ENCODE measurements around the gene TMEM107. TPM values are rescaled to one million over a fixed set of nuclear protein-coding genes. Genes with fewer than 3 reads are reported as not detected.

The TMEM107 gene
- total RNA-seq, 2 experiments from 2014 or later = 24.0 to 34.4 TPM

DNA sequence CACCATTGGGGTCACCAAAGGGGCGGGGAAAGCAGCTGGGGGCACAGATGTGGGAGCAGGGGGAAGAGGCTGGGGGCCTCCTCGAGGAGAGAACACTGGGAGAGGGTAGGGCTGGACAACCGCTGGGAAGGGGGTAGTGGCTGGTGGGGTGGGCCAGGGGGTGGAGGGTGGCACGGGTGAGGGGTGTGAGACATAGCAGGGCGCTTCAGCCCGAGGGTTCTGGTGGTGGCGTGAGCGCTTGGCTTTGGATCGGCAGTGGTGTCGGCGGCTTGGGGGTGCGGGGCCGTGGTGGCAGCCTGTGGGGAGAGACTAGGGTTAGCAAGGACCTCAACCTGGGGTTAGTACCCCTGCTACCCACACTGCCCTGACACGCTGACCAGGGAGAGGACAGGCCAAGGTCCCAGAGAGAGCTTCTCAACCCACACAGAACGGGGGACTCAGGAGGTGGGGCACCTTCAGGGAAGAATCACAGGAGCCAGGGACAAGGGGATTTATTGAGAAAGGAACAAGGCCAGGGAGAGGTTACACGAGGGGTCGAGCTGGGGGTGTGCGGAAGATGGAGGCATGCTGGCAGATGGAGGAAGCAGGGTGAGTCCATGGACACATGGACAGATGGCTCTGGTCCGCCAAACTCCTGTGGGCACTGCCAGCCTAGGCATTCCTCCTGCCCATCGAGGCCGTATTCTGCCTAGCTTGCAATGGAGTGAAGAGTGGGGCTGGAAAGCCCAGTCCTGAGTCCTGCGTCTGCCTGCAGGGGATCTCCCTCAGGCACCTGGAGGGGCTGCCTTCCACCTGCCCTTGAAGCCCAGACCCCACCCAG lies 32.4 kb downstream of the TMEM107 start:
- no peak for ATAC-seq
- intact Hi-C loops (cut with DNase I, micrococcal nuclease) = no loop called here
- Mint-ChIP-seq H3K4me3 (no peak overlapping the region), H3K4me1 (no peaks in the 10 kb centered on the region), H3K27me3 (no peaks in the 10 kb centered on the region), H3K27ac (no peak overlapping the region), H3K36me3 (ENCODE audit: low read depth) (peaks cover 51% of the 10 kb centered on the region), H3K9me3 (ENCODE audit: low read depth) (no peaks in the 10 kb centered on the region)
- POLR2A ChIA-PET = no interaction called here
- DNase-seq = no peak
- CTCF ChIA-PET = interaction anchor here (0.7 to 1.1 kb wide), 2 partner anchors 34 to 40 kb away, joined by 3 read pairs; no protein-coding TSS in a partner anchor

DNA sequence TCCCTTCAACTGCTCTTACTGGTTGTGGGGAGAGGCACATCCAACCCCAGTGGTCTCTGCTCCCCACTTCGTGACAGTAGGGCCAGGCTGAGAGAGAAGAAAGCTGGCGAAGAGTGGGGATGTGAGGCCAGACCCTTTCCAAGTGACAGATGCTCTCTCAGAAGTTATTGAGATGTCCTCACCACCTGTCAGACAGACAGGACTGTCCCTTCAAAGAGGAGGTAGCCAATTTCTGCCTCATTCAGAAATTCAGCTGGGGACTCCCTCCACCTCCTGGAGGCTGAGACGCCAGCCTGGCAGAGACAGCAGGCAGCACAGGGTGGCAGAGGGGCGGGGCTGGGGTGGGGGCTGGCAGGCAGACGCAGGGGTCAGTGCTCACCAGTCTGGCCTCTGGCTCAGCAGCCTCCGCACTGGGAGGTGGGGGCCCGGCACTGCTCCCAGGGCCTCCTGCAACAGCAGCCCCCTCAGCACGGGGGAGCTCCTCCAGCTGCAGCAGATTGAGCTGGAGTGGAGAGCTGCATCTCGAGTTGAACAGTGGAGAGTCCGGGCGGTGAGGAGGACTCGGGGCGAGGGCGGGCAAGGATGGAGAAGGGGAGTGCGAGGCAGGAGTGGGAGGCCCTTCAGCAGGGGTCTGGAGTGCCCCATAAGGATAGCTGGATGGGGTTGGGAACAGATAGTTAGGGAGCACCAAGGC lies 33.1 kb downstream of the TMEM107 start:
- ATAC-seq (no peak), DNase-seq (no peak)
- no peaks in the 10 kb centered on the region for H3K9me3 Mint-ChIP-seq (ENCODE audit: low read depth)
- intact Hi-C loops (cut with DNase I, micrococcal nuclease) = no loop called here
- ChIA-PET CTCF (no interaction called here), POLR2A (no interaction called here)
- no peaks in the 10 kb centered on the region for H3K27me3 Mint-ChIP-seq
- H3K36me3 Mint-ChIP-seq (ENCODE audit: low read depth) = peaks cover 44% of the 10 kb centered on the region
- no peaks in the 10 kb centered on the region for H3K4me1 Mint-ChIP-seq
- no peak overlapping the region for H3K4me3 Mint-ChIP-seq
- no peak overlapping the region for H3K27ac Mint-ChIP-seq

DNA sequence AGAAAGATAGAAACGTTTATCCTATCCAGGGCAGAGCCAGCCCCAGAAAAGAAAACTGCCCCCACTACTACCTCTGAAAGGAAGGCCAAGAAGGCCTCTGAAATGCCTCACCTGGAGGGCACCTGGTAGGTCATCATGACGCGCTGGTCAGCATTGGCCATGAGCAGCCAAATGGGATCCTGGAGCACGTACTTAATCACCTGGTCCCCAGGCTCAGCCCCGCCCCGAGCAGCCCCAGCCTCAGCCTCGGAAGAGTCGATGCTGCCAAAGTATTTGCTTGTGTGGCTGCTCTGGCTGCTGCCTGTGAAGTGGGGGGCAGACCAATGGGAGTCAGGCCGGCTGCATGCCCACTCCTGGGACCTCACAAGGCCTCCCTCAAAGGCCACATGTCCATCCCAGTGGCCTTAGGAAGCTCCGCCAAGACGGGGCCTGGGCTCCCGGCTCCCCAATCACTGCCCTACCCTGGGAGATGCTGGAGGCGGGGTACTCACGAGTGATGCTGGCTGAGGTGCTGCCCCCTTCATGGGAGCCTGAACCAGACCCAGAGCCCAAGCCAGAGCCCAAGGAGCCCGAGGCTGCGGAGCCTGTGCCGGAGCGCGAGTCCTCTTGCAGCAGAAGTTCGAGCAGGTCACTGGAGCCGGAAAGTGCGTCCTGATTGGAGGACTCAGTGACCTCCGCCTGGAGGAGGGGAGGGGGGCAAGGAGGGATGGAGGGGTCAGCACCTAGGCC lies 33.9 kb downstream of the TMEM107 start:
- Mint-ChIP-seq H3K36me3 (ENCODE audit: low read depth) (peaks cover 40% of the 10 kb centered on the region), H3K4me1 (no peaks in the 10 kb centered on the region), H3K4me3 (no peak overlapping the region), H3K9me3 (ENCODE audit: low read depth) (no peaks in the 10 kb centered on the region), H3K27me3 (no peaks in the 10 kb centered on the region), H3K27ac (no peak overlapping the region)
- ChIA-PET POLR2A (interaction anchor here (1.9 to 2.1 kb wide), 2 partner anchors 14 to 31 kb away, joined by 5 to 8 read pairs; no protein-coding TSS in a partner anchor), CTCF (interaction anchor here (0.7 kb wide), 1 partner anchor 24 kb away, joined by 3 read pairs; the partner anchor contains the start of gene ALOXE3)
- ATAC-seq (no peak), DNase-seq (no peak)
- intact Hi-C loops (cut with DNase I, micrococcal nuclease) = no loop called here

DNA sequence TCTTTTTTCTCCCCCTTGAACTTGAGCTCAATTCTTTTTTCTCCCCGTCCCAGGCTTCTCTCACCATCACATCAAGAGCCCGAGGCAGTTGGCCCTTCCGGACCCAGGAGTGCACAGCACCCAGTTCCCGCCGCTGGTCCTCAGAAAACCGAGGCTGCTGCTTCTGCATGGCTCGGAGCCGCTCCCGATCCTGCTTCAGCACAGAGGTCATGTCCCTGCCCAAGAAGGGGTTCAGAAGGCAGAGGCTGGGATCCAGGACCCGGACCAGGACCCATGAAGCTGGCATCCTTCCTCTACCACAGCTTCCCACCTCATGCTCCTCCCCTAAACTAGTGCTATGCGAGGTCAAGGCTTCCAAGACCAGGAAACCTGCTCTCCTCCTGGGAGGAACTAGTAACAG lies 34.4 kb downstream of the TMEM107 start:
- no peak overlapping the region for H3K4me3 Mint-ChIP-seq
- H3K27me3 Mint-ChIP-seq = no peaks in the 10 kb centered on the region
- intact Hi-C loops (cut with DNase I, micrococcal nuclease) = no loop called here
- ChIA-PET POLR2A (interaction anchor here (1.1 to 2.1 kb wide), 3 partner anchors 12 to 32 kb away, joined by 4 to 8 read pairs (median 5); no protein-coding TSS in a partner anchor), CTCF (interaction anchor here (0.6 to 0.7 kb wide), 2 partner anchors 23 to 548 kb away, joined by 3 read pairs; partner anchors contain the start of gene ALOXE3)
- no peaks in the 10 kb centered on the region for H3K4me1 Mint-ChIP-seq
- H3K27ac Mint-ChIP-seq = no peak overlapping the region
- ATAC-seq (no peak), DNase-seq (no peak)
- peaks cover 37% of the 10 kb centered on the region for H3K36me3 Mint-ChIP-seq (ENCODE audit: low read depth)
- no peaks in the 10 kb centered on the region for H3K9me3 Mint-ChIP-seq (ENCODE audit: low read depth)

DNA sequence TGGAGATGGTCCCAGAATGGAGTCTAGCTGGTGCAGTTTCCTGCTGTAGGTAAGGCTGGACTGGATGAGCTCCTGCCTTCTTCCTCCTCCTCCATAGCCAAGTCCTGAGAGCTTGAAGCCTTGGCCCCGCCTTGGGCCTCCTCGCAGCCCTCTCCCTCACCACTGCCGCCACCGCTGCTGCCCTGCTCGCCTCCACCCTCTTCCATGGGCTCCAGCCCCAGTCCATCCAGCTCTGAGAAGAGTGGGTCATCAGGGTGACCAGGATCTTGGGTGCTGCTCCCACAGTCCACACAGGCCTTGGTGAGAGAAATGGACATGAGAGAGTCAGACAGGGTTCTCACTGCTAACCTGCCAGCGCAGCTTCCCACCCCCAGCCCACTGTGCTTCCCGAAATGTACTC lies 35.1 kb downstream of the TMEM107 start:
- Mint-ChIP-seq H3K4me3 (no peak overlapping the region), H3K4me1 (no peaks in the 10 kb centered on the region), H3K27ac (no peak overlapping the region), H3K36me3 (ENCODE audit: low read depth) (peaks cover 30% of the 10 kb centered on the region), H3K27me3 (no peaks in the 10 kb centered on the region), H3K9me3 (ENCODE audit: low read depth) (no peaks in the 10 kb centered on the region)
- POLR2A ChIA-PET = interaction anchor here (1.1 to 2.1 kb wide), 4 partner anchors 10 to 32 kb away, joined by 4 to 8 read pairs (median 4); no protein-coding TSS in a partner anchor
- no peak for ATAC-seq
- DNase-seq = no peak
- intact Hi-C loops (cut with DNase I, micrococcal nuclease) = no loop called here
- CTCF ChIA-PET = interaction anchor here (0.6 to 4.4 kb wide), 4 partner anchors 10 to 547 kb away, joined by 3 to 60 read pairs (median 3); partner anchors contain the start of genes ALOXE3 and HES7

DNA sequence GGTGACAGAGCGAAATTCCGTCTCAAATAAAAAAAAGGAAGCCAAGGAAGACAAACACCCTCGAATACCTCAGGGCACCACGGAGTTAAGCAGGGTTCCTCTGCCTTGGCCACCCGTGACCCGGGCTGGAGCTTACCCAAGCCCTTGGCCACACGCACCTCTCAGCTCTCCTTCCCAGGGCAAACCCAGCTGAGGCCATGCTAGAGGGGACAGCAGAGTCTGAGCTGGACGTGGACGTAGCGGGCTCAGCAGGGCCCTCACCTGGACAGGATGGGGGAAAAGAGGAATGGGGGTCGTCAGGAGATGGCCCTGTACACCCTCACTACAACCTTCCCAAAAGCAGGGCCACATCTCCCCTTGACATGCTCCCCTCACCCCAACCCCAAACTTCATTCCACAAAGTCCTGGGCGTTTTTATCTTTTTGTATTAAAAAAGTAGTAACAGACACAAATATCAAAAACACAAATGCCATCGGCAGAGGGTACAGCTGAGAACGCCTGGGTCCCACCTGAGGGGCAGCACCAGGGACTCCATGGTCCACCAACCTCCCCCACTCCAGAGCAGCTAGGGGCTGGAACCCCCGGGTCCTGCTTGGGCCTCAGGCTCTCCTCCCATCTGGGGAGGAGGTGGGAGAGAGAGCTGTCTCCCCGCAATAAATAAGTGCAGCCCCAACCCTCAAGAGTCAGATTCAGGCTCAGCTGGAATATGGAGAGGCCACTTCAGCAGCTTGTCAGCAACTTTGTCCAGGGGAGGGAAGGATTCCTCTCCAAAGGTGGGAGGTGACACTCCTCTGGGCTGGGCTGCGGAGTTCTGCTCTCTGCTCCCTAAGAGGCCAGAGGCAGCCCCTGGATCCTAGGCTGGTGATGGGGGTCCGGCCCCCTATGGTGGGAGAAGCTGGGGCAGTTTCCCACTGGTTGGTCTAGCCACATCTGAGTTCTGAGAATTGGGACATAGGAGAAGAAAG lies 35.8 kb downstream of the TMEM107 start:
- ATAC-seq = no peak
- ChIA-PET POLR2A (interaction anchor here (1.1 to 2.9 kb wide), 6 partner anchors 10 to 33 kb away, joined by 4 to 14 read pairs (median 6); no protein-coding TSS in a partner anchor), CTCF (interaction anchor here (0.5 to 4.4 kb wide), 11 partner anchors 11 to 166 kb away, joined by 3 to 60 read pairs (median 4); partner anchors contain the start of genes ALOXE3, HES7 and SLC25A35)
- no peak overlapping the region for H3K4me3 Mint-ChIP-seq
- no peak for DNase-seq
- H3K4me1 Mint-ChIP-seq = no peaks in the 10 kb centered on the region
- no peaks in the 10 kb centered on the region for H3K27me3 Mint-ChIP-seq
- H3K36me3 Mint-ChIP-seq (ENCODE audit: low read depth) = peaks cover 25% of the 10 kb centered on the region
- H3K9me3 Mint-ChIP-seq (ENCODE audit: low read depth) = no peaks in the 10 kb centered on the region
- intact Hi-C loops (cut with DNase I, micrococcal nuclease) = no loop called here
- no peak overlapping the region for H3K27ac Mint-ChIP-seq

DNA sequence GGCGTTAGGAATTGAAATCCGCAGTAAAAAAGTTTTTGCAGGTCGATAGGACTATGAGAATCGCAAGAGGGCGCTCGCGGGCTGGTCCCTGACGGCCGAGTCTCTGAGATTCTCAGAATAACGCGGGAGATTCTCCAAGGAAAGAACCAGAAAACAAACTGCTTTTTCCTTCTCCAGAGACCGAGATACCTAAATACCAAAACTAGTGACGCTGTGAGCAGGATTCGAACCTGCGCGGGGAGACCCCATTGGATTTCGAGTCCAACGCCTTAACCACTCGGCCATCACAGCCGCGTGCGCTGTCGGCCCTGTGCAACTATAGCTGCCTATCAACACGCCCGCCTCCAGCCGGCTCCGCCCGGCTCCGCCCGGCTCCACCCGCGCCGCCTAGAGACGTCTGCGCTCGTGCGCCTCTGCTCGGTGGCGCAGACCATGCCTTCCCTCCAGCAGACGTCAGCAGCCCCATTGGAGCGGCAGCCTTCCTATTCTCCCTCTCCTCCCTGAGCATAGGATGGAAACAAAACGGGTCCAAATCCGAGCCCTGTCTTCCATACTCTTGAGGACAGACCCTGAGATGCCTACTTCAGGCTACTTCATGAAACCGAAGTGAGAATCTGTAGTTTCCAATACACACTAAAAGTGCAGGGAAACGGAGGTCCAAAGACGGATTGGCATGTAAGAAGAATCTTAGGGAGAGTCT lies 37.4 kb downstream of the TMEM107 start:
- DNase-seq = peak; percentile 98
- Mint-ChIP-seq H3K27ac (no peak overlapping the region), H3K4me3 (no peak overlapping the region), H3K27me3 (no peaks in the 10 kb centered on the region), H3K9me3 (ENCODE audit: low read depth) (no peaks in the 10 kb centered on the region), H3K4me1 (no peaks in the 10 kb centered on the region), H3K36me3 (ENCODE audit: low read depth) (peaks cover 19% of the 10 kb centered on the region)
- CTCF ChIA-PET = interaction anchor here (0.6 to 4.4 kb wide), 27 partner anchors 10 to 291 kb away, joined by 3 to 60 read pairs (median 6); partner anchors contain the start of genes ALOXE3, AURKB, BORCS6 and CTC1
- ATAC-seq = peak; percentile 90
- POLR2A ChIA-PET = interaction anchor here (0.6 to 2.9 kb wide), 11 partner anchors 12 to 454 kb away, joined by 3 to 29 read pairs (median 6); partner anchors contain the start of gene HES7
- intact Hi-C loops (cut with DNase I, micrococcal nuclease) = loop anchor here (1.0 to 5.0 kb wide), 13 partner anchors 12 to 298 kb away; partner anchors contain the start of genes CTC1 (in 1 of the 2), NDEL1 (in 1 of the 2) and RPL26 (in 1 of the 2)

DNA sequence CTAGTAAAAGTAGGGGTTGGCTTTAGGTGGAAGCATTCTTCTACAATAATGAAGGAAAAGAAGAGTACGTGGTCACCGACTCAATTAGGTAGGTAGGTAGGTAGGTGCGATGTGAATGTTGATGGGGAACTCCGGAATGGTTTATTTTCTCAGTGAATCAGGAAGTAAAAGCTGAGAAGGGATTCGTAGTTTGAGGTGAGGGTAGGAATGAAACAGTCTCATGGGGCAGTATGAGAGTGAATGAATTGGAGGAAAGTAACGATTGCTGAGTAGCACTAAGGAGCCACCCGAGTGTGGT lies 37.9 kb downstream of the TMEM107 start:
- ChIA-PET CTCF (interaction anchor here (0.7 to 4.4 kb wide), 26 partner anchors 10 to 660 kb away, joined by 3 to 60 read pairs (median 6); partner anchors contain the start of genes ALOXE3, AURKB, BORCS6 and CTC1), POLR2A (interaction anchor here (0.6 to 2.9 kb wide), 8 partner anchors 12 to 68 kb away, joined by 4 to 29 read pairs (median 8); partner anchors contain the start of gene HES7)
- Mint-ChIP-seq H3K36me3 (ENCODE audit: low read depth) (peaks cover 19% of the 10 kb centered on the region), H3K4me1 (no peaks in the 10 kb centered on the region), H3K27ac (no peak overlapping the region), H3K4me3 (no peak overlapping the region), H3K9me3 (ENCODE audit: low read depth) (no peaks in the 10 kb centered on the region), H3K27me3 (no peaks in the 10 kb centered on the region)
- DNase-seq = no peak
- intact Hi-C loops (cut with DNase I, micrococcal nuclease) = loop anchor here (1.0 to 5.0 kb wide), 6 partner anchors 12 to 299 kb away; partner anchors contain the start of genes NDEL1 (in 1 of the 2) and RPL26 (in 1 of the 2)
- no peak for ATAC-seq

DNA sequence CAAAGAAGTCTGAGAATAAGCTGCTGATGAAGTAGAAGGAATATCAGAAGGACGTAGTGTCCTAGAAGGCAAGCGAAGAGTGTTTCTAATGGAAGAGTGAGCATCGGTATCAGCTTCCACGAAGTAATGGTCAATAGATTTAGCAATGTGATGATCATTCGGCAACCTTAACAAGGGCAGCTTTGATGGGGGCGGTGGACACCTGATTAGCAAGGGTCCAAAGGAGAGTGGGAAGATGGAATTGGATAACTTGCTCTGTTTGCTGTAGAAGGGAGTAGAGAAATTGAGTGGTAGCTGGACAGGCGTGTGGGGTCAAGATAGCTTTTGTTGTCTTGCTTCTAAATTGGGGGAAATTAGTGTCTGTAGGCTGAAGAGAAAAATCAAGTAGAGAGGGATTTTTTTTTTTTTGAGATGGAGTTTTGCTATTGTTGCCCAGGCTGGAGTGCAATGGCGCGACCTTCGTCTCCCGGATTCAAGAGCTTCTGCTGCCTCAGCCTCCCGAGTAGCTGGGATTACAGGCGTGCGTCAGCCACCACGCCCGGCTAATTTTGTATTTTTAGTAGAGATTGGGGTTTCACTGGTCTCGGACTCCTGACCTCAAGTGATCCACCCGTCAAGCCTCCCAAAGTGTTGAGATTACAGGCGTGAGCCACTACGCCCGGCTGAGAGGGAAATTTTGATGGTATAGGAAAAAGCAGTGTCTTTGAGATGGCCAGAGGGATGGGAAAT lies 38.4 kb downstream of the TMEM107 start:
- DNase-seq (no peak), ATAC-seq (no peak)
- Mint-ChIP-seq H3K27ac (no peak overlapping the region), H3K36me3 (ENCODE audit: low read depth) (peaks cover 19% of the 10 kb centered on the region), H3K4me3 (no peak overlapping the region), H3K27me3 (no peaks in the 10 kb centered on the region), H3K4me1 (no peaks in the 10 kb centered on the region), H3K9me3 (ENCODE audit: low read depth) (no peaks in the 10 kb centered on the region)
- POLR2A ChIA-PET = interaction anchor here (0.6 to 2.9 kb wide), 7 partner anchors 11 to 69 kb away, joined by 4 to 29 read pairs (median 6); partner anchors contain the start of gene HES7
- CTCF ChIA-PET = interaction anchor here (0.7 to 4.4 kb wide), 26 partner anchors 11 to 659 kb away, joined by 3 to 60 read pairs (median 6); partner anchors contain the start of genes ALOXE3, AURKB, BORCS6 and CTC1
- intact Hi-C loops (cut with DNase I, micrococcal nuclease) = loop anchor here (1.0 to 5.0 kb wide), 6 partner anchors 12 to 299 kb away; partner anchors contain the start of genes NDEL1 (in 1 of the 2) and RPL26 (in 1 of the 2)
